Activated CD8-positive, alpha-beta memory T cell treated with anti-CD3 and anti-CD28 coated beads for 24 hours (primary cell): ENCODE results near the gene DCTN5.
"Not testable (repeated sequence)": the region's sequence is repeated elsewhere in the genome, so short reads cannot be mapped to it uniquely, and the experiment has no call there.

Experiments
- DNase-seq: peaks from one replicate; pipeline ENCODE4 v3.0.0-alpha.2; 2020

The DCTN5 gene

DNA sequence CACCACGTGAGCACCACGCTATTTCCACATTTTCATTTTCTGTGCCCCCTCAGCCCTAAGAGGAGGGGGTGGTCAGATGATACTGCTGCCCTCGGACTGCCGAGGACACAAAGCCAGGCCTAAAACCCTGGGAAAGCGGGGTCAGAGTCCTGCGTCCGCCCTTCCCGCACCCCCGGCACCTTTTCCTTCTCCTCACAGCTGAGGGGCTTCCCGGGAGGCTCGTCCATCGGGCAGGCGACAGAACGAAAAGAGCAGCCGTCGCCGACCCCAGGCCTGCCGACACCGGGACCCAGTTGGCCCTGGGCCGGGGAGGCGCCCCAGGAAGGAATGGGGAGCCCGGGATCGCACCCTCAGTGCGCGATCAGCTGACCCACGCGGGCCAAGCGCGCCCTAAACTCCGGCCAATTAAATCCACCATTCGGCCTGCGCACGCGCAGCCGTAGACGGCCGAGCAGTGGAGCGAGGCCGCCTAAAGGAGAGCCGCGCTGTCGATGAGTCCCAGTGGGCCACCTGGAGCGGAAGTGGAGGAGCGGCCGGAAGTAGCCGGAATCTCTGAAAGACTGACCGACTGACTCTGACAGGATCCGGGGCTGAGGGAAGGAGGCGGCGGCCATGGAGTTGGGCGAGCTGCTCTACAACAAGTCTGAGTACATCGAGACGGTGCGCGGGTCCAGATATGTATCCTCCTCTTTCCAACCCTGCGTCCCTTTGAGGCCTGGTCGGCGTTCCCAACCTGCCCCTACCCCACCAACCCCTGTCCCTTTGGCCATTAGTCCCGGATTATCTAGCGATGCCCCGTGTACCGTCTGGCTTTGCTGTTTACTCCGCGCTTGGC lies at the start of gene DCTN5, which contains the start of gene PALB2:
TSS of gene DCTN5 (plus strand) at position 536 of the 835 bp plus-strand sequence. CDS start at position 613, 77 bp downstream.
TSS of gene PALB2 (minus strand) at position 380 of the 835 bp plus-strand sequence. CDS start at position 227, 153 bp downstream.
- peak; percentile 92 for DNase-seq

- DNase-seq: no peak
Measured at GRCh38 chr16:23594186-23594585, 47.1 kb upstream of the DCTN5 start.

DNA sequence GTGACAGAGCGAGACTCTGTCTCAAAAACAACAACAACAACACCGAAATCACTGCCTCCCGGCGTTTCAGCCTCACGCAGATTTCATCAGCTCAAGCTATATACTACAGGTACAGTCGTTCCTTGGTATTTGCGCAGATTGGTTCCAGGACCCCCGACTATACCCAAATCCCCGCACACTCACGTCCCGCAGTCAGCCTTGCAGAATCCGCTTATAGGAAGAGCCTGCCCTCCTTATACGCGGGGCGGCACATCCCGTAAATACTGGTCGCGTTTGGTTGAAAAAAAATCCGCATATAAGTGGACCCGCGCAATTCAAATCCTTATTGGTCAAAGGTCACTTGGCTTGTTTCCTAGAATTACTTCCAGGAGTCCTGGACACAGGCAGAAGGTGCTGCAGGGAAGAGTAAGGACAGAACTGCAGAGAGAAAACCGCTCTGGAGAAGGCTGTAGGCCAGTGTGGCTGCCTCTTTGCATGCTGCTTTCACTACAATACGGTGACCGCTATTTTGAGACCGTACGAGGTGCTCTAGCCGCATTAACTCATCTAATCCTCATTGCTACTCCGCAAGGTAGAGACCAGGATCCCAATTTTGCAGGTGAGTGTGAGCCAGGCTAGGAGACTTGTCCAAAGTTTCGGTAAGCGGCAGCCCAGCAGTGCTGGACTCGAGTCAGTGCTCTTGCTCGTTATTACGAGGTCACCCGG lies 45.9 kb upstream of the DCTN5 start:
- no peak for DNase-seq

GRCh38 chr16:23595951-23596720 lies 45.1 kb upstream of the DCTN5 start, which contains the start of gene NDUFAB1:
Gene NDUFAB1, minus strand, starts transcription at chr16:23596316. Its CDS starts 26 bp downstream, at chr16:23596290.
- DNase-seq: peak; percentile 97

DNA sequence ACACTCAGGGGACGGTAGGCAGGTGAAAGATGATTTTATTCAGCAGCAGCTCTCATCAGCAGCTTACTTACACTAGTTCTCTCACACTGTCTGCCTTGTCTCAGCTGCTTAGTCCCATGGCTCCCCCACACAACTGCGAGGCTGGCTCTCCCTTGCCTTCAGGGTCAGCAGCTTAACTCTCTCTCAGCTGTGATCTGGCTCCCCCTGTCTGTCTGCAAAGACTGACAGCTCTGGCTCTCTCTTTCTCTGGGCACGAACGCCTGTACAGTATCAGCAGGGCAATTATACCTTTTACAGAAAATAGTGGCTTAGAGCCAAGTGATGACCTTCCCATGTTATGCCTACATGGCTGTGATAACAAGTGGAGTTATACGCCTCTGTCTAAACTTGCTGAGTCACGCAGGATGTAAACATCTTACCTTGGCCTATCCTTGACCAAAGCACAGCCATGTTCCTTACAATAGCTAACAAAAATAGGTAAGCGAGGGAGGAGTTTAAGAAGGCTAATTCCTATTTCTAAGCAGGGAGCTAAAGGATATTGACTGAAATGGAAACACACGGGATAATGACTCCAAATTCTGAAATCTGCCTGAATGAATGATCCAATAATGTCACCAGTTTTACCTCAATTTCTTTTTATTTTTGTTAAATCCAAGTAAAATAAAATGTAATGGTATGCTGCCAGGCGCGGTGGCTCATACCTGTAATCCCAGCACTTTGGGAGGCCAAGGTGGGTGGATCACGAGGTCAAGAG lies 44.1 kb upstream of the DCTN5 start:
- no peak for DNase-seq

DNA sequence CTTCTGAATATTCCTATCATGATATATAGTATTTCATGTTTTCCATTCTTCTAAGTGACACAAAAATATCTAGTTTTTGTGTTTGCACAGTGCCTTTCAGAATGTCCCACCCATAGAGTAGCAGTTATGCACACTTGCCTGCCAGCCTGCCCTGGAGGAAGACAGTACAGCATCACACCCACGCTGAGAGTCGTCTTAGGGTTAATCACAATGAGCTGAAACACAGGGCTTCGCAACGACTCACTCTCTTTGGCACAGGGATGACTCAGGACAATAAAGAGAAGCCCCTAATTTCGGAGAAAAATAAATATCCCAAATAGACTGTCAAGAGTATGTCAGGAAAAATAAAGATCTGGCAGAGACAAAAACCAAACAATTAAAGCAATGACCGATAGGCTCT lies 33.5 kb upstream of the DCTN5 start:
- no peak for DNase-seq

DNA sequence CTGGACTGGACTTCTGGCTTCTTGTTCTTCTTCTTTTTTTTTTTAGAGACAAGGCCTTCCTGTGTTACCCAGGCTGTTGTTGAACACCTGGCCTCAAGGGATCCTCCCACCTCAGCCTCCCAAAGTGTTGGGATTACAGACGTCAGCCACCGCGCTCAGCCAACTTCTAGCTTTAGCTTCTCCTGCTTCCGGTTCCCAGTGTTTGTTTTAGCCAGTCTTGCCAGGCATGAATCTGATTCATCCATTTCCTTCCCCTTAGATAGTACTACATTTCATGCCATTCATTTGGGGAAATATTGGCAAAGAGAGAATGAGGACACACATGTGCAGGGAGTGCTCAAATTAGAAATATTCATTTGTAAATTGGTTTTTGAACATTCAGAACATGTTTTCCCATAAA lies 33.1 kb upstream of the DCTN5 start:
- no peak for DNase-seq

DNA sequence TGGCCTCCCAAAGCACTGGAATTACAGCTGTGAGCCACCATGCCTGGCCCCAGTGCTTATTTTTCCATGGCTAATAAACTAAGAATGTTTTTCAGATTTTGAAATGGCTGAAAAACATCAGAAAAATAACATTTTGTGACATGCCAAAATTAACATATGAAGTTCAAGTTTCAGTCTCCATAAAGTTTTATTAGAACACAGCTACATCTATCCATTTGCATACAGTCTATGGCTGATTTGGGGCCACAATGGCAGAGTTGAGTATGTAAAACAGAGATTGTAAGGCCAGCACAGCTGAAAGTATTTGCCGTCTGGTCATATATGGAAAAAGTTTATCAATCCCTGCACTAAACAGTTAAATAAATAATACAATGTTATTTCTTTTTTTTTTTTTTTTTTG lies 31.3 kb upstream of the DCTN5 start:
- DNase-seq: no peak

DNA sequence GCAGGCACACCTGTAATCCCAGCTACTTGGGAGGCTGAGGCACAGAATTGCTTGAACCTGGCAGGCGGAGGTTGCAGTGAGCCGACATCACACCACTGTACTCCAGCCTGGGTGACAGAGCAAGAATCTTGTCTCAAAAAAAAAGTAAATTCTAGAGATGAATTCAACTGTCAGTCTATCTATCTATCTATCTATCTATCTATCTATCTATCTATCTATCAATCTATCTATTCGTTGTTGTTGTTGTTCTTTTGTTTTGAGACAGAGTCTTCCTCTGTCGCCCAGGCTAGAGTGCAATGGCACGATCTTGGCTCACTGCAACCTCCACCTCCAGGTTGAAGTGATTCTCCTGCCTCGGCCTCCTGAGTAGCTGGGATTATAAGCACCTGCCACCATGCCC lies 30.4 kb upstream of the DCTN5 start:
- not testable (repeated sequence) for DNase-seq

DNA sequence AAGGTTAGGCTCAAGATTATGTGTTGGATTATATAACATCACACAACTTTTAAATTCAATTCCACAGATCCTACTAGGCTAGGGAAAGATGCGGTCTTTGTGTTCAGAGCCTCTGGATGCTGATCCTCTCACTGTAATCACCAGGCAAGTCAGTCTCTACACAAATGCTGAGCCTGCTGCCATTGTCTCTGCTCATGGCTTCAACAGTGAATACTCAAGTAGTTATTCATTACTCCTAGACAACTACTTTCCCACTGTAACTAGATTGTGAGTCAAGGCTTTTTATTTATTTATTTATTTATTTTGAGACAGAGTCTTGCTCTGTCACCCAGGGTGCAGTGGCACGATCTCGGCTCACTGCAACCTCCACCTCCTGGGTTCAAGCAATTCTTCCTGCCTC lies 29.3 kb upstream of the DCTN5 start:
- DNase-seq: no peak

- DNase-seq: no peak
Measured at GRCh38 chr16:23615805-23616204, 25.5 kb upstream of the DCTN5 start.

GRCh38 chr16:23624092-23624491 lies 17.2 kb upstream of the DCTN5 start:
- DNase-seq: no peak

DNA sequence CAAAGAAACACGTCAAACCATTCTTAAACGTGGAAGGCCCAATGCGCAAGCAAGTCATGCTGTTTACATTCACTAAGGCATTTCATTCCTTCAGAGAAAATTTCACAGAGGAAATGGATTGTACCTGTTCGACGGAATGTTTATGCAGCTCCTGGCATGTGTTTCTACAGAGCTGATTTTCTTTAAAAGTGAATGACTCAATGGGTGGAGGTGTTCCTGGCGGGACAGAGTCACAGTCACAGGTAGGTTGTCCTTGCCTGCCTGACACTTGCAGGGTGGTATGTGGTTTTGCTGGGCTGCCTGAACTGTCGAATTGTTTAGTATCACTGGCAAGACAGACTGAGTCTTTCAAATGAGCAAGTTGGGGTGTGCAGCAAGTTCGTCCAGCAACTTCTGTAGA lies 11.8 kb upstream of the DCTN5 start:
- DNase-seq: no peak

GRCh38 chr16:23631874-23632273 lies 9.4 kb upstream of the DCTN5 start:
- DNase-seq: not testable (repeated sequence)

GRCh38 chr16:23634461-23635036 lies 6.7 kb upstream of the DCTN5 start:
- no peak for DNase-seq

GRCh38 chr16:23635958-23636357 lies 5.3 kb upstream of the DCTN5 start:
- DNase-seq: no peak

GRCh38 chr16:23640615-23640930 lies 693 bp upstream of the DCTN5 start:
- no peak for DNase-seq

- no peak for DNase-seq
Measured at GRCh38 chr16:23642246-23642774, 1.0 kb downstream of the DCTN5 start.

- no peak for DNase-seq
Measured at GRCh38 chr16:23650674-23651416, 9.6 kb downstream of the DCTN5 start.

- DNase-seq: no peak
Measured at GRCh38 chr16:23651943-23652468, 10.7 kb downstream of the DCTN5 start.

- no peak for DNase-seq
Measured at GRCh38 chr16:23663918-23664317, 22.7 kb downstream of the DCTN5 start.
